ENCODE measurements around the gene RUNX1.
"Not testable (repeated sequence)": the region's sequence is repeated elsewhere in the genome, so short reads cannot be mapped to it uniquely, and the experiment has no call there.

RUNX1 gene

DNA sequence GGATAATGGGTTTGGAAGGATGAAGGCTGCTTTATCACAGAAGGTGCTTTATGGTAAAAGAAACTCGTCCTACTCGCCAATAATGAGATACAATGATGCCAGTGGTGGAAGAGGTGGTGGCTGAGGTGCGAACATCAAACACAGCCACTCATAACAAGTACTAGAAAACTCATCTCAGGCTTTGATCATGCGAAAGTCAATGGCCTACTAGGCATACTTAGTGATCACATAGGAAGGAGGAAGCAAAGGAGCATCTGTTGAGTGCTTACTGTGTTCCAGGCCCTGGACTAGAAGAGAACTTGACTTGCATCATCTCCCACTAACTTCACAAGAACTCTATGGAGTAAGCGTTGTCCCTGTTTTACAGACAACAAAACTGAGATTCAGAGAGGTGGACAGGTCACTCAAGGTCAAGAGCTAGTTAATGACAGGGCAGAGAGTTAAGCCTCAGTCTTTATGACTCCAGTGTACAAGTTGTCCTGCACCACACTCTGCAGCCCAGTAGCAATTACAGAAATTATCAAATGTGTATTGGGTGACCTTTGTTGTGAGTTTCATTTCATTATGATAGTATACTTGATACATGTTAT lies 33.6 kb downstream of the RUNX1 start:
- DNase-seq, result no peak

DNA sequence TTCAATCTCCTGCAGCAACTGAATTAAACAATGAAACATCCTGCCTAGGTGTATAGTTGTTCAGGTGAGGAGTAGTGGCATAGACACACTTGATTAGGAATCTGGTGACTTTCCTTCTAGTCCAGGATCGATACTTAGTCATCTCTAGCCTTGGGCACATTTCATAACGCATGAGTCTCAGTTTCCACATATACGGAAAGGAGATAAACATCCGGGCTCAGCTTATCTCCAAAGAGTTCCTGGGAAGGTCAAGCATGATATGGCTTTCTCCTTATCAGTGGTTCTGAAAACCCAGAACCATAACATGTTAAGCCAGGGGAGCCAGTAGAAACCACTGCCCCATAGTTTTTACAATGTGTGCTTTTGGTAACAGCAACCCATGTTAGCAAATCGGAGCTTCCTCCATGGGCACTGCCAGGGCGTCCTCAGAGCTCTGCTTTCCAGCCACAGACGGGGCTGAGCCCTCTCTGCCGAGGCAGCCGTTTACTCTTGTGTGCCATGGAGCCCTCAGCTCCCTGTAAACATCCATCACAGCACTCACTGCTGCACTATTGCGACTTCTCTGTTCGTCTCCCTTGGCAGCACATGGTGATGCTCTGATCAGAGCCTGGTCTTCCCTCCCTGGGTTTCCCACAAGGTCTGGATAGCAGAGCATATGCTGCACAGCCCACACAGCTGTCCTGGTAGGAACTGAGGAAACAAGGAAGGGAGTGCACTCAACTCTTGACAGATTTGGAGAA lies 34.6 kb downstream of the RUNX1 start:
- DNase-seq, result no peak

DNA sequence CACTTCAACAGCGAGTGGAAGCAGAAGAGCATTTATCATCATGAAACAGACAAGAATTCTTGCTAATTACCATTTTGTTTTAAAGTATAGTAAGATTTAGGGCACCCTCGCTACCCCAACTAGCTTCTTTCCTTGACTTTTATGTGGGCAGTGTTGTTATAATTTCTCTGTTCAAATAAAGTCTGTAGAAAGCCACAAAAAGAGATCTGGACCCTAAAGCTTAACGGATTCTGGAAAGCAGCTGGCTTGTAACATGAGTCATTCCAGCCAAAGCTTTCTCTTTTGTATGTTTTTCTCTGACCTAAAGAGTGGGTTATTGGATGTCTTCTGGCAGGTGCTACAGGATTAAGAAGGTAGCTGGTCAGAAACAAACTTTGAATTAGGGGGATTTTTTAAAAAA lies 37.4 kb downstream of the RUNX1 start:
- no peak for DNase-seq

DNA sequence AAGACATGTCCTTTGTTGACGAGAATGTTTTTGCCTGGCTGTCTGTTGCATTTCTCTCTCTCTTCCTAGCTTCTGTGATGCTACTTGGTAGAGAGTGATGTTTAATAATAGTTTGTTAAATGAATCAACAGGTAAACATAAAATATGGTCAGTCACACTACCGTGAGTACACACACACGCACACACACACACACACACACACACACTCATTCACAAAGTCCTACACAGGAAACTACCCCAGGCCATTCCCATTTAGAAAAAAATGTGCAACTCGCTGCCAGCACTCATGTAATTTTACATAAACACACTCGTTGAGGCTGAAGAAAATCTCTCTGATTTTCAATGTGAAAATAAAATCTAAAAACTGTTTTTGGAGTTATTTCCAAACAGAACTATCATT lies 38.7 kb downstream of the RUNX1 start:
- no peak for DNase-seq

DNA sequence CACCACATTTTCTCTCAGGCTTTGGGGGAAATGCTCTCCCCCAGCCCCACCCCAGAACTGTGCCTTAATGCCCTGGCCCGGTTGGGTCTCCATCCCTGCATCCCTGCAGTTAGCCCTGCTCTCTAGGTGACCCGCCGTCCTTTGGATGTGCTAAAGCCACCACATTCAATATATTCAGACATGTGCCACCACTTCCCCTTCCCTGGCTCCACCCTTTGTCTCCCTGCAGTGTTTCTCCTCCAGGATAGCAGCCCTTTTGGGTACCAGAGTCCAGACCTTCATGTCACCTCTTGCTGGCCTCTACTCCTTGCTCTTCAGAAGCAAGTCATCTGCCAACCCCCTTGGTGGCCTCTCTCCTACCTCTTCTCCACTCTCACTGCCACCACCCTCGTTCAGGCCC lies 41.8 kb downstream of the RUNX1 start:
- no peak for DNase-seq

DNA sequence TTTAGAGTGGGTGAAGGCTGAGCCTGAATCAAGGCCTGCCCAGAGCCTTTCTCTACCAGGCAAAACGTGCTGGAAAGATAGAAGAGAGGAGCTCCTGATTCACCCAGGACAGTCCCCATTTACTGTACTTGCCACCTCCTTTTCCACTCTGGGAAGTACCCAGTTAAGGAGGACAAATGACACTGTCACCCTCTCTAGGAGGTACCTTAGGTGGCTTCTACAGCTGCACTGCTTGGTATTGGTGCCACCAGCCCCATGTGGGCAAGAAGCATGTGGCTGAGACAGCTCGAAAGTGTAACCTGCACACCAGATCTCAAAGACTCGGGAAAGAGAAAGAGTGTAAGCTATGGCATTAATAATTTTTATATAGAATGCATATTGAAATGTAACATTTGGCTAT lies 42.3 kb downstream of the RUNX1 start:
- no peak for DNase-seq

DNA sequence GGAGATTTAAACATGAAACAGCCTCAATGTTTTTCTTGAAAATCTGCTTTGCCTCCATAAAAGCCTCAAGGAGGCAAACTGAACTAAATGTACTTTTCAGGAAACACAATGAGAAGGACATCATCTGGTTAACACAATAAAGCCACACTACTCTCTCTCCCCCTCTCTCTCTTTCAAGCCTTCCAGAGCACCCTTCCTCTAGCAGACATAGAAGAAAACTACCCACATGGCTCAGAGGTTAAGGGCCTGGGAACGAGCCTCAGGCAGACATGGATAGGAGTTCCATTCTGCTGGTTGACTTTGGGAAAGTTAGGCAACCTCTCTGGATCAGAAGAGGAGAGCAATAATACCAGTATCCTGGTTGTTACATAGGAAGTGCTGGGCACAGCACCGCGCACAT lies 42.9 kb downstream of the RUNX1 start:
- DNase-seq, result no peak

DNA sequence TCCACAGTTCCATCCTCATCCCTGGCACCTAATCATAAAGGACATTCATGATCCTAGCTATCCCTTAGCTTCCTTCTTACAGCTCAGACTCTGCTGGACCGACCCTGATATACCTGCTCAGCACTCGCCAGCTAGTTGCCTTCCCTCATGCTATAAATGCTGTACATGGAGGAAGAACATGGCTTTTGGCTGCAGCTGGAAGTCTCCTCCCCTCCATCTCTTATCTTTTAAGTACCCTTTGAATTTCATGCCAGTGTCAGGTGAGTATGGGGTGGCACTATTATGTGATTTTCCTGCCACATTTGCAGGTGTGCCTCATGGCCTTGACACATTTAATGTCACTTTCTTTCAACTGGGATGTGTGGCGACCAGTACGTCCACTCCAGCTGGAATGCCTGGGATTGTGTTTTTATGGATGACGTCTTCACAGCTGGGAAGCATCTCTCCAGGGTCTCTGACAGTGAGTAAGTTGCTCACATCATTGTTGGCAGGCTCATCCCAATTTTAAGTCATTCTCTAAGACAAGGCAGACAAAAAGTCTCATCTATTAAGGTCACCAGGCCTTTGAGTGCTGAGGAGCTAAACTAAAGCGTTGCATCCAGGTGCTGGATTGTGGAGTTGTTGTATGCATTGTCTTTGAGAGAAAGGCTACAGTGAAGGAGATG lies 43.4 kb downstream of the RUNX1 start:
- no peak for DNase-seq

DNA sequence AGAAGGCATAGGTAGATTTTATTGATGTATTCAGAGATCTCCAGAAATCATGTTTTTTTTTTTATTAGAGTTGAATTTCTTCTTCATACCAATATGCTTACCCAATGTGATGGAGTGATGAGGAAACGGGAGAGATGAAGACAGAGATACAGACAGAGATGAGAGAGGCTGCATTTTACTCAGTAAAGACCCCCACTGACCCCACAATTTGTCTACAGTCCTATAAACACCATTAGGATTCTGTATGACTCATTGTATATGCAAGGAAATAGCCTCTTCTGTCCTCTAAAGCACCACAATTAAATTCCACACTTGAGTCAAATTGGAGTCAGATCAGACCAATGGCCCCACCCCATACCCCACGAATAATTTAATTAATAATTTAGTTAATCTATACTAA lies 44.0 kb downstream of the RUNX1 start:
- no peak for DNase-seq

DNA sequence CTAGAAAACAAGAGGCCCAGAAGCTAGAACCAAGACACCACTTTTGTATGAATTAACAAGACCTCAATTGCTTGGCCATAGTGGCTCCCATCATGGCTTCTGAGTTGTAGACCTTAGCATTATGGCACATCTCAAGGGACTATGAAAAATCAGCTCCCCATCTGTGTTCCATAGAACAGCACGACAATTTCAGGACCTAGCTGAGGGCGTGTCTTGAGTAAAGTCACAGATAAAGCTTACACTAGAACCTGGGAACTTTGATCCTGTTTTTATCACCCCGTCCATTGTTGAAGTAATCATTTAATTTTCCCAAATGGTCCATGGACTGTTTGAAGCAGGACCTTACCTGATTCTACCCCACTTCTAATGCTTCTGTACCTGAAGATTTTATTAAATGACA lies 44.8 kb downstream of the RUNX1 start:
- DNase-seq, result no peak

DNA sequence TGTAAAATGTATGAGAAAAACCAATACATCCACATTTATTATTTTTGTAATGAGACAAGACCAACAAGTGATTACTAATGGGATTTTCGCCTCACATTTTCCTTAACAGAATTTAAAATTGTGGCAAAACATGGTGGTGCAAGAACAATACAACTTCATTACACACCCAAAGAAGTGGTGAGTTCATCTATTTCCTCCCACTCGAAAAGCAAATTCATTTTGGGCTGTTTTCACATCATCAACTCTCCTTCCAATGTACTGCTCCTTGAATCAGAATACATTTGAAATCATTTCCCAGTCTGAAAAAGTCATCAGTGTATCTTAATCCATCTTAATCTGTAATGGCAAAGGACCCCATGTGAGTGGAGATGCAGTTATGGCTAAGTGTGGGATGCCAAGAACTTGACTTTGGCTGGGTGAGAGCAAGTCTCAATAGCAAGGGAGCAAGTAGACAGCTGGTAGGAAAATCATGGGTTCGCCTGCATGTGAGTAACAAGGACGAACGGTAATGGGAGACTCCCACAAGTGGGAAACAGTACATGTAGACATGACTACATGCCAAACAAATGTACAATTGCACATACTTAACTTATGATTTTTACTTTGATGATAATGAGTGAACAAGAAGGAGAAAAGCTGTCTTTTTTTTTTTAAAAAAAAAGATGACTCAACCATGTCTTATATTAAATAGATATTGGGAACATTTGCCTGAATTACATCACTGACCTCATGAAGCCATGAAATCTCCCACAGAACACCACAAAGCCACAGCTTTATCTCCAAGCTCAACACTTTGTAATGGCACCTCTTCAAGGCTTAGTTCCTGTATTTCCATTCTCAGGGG lies 46.0 kb downstream of the RUNX1 start:
- DNase-seq, result peak; percentile 38

DNA sequence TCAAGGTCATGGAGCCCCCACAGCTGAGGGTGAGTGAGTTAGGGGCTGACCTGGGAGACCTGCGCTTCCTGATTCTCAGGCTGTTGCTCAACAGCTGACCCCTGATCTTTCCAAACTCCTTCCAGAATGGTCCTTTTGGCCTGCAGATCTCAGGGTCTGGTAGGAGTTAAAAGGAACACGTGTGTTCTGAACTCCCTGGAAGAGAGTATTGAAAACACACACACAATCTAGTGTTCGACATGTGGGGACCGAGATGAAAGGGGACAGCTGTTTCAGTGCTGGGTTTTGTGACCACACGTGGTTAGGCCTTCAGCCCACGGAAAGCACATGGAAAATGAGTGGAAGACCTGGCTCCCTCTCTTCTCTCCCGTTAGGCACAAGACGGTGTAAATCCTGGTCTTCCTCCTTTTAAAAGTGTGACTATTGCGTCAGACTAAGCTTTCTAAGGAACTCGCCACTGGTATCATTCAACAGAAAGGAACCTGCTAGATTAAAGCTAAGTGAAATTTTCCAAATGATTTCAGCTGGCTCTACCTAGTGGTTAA lies 49.6 kb downstream of the RUNX1 start:
- DNase-seq, result peak; percentile 64

DNA sequence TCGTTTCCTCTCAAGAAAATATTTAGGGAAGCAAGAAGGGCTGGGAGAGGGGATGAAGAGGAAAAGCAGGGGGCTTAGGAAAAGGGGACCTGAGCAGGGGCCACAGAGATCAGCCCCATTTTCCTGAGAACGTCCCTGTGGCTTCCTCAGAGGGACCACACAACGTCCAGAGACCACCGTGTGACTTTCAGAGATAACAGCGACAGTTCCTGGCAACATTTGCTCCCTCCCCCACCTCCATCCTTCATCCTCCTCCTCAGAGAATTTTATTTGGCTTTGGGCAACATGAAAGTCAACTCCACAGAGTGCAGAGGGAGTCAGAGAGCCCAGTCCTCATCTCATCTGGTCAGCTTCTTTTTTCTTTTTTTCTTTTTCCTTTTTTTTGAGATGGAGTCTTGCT lies 50.9 kb downstream of the RUNX1 start:
- no peak for DNase-seq

DNA sequence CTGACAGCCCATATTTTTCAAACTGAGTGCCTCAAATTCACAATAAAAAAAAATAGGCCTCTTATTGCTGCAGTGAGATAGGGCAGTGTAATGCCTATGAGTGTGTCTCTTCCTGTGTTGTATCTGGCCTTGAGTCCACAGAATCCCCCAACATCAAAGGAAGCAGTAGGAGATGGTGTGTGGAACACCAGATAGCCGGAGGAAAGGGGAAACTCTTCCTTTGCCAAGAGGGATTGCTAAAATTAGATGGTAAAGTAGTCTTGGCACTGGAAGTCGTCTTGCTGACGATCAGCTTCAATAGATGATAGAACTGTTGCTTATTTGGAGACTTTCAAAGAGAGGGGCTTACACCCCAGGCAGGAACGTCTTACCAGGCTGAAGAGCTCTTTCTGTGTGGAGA lies 51.8 kb downstream of the RUNX1 start:
- DNase-seq, result no peak

DNA sequence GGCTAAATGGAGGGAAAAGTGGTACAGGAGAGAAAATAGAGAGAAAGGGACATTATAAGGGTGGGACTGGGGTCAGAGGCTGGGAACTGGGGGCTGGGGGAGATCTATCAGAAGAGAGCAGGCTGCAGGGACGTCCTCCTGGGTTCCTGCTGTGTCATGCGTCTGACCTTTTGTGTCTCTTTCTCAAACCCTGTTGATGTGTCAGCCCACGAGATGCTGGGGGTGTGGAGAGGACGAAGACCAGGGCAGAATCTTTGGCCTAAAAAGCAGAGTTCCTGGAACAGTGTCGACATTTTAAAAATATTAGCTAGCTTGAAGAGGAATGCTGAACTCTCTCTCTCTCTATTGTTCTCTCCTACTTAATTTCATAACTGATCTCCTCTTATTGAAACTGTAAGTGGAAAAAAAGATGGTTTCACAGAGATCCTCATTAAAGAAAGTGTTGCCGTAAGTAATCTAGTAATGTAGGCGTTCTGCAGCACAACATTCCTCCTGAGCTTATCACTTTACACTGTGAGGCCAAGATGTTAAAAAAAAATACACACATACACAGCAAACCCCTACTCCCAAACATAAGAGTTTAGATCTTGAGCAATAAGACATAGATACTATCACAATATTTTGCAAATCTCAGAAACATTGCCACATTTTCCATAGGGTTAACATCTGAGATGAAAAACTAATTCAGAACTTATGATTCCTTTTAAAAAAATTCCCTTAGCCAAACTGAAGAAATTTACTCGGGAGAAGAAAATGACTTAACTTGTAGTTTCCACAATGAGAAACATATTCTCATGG lies 52.6 kb downstream of the RUNX1 start:
- DNase-seq, result peak; percentile 91

DNA sequence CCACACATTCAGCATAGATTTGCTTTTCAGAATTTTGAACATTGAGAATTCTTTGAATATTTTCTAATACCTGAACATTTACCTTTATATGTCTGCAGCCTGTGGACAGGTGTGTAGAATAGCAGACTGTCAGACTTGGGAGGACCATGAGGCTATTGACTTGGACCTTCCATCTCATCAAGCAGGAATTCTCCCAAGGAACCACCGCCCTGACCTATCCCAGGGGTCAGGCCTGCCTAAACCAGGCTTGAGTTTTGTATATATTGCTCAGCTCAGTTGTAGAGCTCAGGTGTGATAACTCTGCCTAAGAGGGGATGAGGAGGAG lies 53.2 kb downstream of the RUNX1 start:
- DNase-seq, result no peak

DNA sequence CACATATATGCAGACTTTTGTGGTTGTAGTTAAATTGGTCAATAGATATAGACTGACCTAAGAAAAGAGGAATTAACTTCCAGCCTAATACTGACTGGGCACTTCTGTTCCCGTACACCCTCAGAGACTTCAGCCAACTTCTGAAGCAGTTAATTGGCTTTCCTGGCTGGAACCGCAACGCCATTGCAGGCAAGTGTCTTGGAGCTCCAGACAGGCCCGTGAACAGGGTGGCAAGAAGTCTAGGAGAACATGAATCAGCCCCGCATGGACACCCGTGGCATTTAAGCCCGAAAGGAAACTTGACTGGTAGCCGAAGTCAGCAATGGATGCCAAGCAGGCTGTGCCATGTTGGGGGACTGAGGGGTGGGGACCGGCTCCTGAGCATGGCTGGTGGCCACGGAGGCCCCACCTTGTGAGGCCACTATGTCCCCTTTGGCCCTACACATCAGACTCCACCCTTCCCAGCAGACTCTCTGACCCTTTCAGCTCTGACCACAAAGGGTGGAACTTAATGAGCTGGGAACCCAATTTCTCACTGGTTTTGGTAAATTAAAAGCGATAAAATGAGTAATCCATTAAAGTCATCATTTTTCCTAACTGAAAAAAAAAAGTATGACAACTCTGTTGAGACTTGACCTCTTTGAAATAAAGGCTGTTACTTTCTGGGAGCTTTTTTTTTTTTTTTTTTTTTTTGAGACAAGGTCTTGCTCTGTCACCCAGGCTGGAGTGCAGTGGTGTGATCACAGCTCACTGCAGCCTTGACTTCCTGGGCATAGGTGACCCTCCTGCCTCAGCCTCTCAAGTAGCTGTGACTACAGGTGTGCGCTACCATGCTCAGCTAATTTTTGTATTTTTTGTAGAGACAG lies 54.1 kb downstream of the RUNX1 start:
- DNase-seq, result peak; percentile 86

DNA sequence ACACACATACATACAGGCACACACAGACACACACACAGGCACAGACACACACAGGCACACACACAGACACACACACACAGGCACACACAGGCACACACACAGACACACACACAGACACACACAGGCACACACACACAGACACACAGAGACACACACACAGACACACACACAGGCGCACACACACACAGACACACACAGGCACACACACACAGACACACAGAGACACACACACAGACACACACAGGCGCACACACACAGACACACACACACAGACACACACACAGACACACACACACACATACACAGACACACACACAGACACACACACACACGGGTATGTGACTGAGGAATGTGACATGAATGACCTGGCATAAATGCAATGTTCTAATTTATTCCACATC lies 55.6 kb downstream of the RUNX1 start:
- DNase-seq, result not testable (repeated sequence)

DNA sequence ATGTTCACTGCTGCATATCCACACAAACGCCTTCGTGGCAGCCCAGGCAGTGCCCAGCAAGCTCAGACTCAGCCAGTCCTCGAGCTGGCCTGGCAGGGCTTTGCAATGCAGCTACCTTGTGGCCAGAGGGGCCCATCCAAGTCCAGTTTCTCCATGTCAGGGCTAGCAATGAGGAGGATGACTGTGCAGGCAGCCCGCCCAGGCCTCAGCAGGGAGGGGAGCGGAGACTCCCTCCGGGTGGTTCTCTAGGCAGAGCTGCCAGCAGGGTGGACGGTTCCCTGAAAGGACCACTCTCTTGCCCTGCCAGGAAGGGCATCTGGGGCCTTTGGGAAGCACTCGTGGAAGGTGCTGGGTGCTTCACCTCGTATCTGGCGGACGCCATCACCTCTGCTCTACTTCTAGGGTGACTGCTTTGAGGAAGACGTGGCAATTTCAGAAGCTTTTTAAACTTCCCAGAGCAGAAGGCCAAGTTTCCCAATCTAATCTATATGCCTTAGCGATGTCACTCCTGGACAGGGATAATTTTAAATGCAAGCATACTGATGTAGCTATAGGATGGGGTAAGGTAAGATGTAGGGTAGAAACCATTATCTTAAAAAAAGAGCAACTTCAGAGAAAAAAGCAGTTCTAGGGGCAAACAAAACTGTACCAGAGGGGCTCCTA lies 56.2 kb downstream of the RUNX1 start:
- DNase-seq, result no peak

DNA sequence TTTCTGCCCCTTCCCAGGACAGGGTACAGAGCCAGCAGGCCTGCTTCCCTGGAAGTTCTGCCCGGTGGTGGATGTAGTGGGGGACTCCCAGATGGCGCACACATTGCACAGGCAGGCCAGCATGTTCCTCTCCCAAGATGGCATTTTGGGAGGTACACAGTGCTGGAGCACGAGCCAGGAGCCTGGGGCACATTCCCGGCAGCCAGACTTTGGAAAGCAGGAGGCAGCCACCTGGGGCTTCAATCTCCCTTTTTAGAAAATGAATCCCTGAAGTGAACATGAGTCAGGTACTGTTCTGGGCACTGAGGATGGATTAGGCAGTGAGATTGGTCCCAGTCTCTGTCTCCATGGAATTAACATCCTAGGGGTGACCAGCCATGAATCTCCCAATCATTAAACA lies 56.9 kb downstream of the RUNX1 start:
- no peak for DNase-seq

DNA sequence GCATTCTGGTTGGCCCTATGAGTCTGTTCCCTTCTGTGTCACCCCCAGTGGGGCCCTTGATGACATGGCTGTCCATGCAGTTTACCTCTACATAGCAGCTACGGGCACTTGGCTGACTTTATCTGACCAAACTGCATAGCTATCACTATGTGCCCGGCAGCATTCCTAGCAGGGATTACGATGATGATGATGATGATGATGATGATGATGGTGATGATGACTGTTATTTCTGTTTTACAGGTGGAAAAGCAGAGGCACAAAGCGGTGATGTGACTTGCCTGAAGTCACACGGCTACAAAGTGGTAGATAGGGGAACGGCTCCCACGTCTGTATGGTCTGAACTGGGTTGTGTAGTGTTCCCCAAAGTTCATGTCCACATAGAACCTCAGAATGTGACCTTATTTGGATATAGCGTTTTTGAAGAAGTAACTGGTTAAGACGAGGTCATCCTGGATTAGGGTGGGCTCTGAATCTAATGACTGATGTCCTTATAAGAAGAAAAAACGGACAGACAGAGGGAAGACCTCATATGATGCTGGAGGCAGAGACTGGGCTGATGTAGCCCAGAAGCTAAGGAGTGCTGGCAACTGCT lies 57.6 kb downstream of the RUNX1 start:
- DNase-seq, result peak; percentile 24
